Epithelial cell of proximal tubule (primary cell): ENCODE data around the gene RTN4RL1. TPM values are rescaled to one million over a fixed set of nuclear protein-coding genes. Genes with fewer than 3 reads are reported as not detected.
A peak's percentile ranks its signal among the peaks of the same experiment; 100 is the strongest.

ENCODE experiments used
- DNase-seq: peaks from one replicate; pipeline ENCODE4 v3.0.0-alpha.2; 2011; ENCODE audit warnings: low read depth
- H3K4me3 ChIP-seq: 2 replicates; pipeline ENCODE4 v1.5.1; 2011; ENCODE audit warnings: low read depth, mild to moderate bottlenecking, low read length
- CTCF ChIP-seq: conservative IDR thresholded peaks from 2 replicates; pipeline ENCODE4 v1.5.1; 2012; ENCODE audit warnings: low read depth, mild to moderate bottlenecking, low read length
- total RNA-seq: library from RNA; depleted of rRNA; stranded (reverse); fragments of >200 nt; gene quantifications from 2 replicates; pipeline ENCODE4 v1.2.3, GENCODE V29; 2015

The RTN4RL1 gene
- total RNA-seq, 1 donor from 2014 or later, result not detected

- no peak for TF ChIP-seq CTCF
- H3K4me3 ChIP-seq, result no peak overlapping the region
- no peak for DNase-seq
Measured at GRCh38 chr17:2068031-2068518, 42.9 kb upstream of the RTN4RL1 start.

- TF ChIP-seq CTCF, result no peak
- DNase-seq, result no peak
- H3K4me3 ChIP-seq, result no peak overlapping the region
Measured at GRCh38 chr17:2067608-2068024, 42.5 kb upstream of the RTN4RL1 start.

- TF ChIP-seq CTCF, result no peak
- no peak for DNase-seq
- no peak overlapping the region for H3K4me3 ChIP-seq
Measured at GRCh38 chr17:2067048-2067561, 42.0 kb upstream of the RTN4RL1 start.

GRCh38 chr17:2065949-2066400 lies 40.8 kb upstream of the RTN4RL1 start:
- no peak overlapping the region for H3K4me3 ChIP-seq
- TF ChIP-seq CTCF, result no peak
- no peak for DNase-seq

GRCh38 chr17:2064980-2065785 lies 40.0 kb upstream of the RTN4RL1 start:
- H3K4me3 ChIP-seq, result no peak overlapping the region
- TF ChIP-seq CTCF, result peak; percentile 44
- no peak for DNase-seq

GRCh38 chr17:2064520-2064971 lies 39.4 kb upstream of the RTN4RL1 start:
- TF ChIP-seq CTCF, result no peak
- no peak overlapping the region for H3K4me3 ChIP-seq
- DNase-seq, result no peak

GRCh38 chr17:2064147-2064489 lies 39.0 kb upstream of the RTN4RL1 start:
- H3K4me3 ChIP-seq, result no peak overlapping the region
- DNase-seq, result no peak
- TF ChIP-seq CTCF, result no peak
